GM23338 (cell line): ENCODE data around the gene SERPINE2. TPM values are rescaled to one million over a fixed set of nuclear protein-coding genes. Genes with fewer than 3 reads are reported as not detected.

Source experiments
- ATAC-seq: fragments of 200-7000 bp; cut with Tn5 transposase; 3 replicates; pipeline ENCODE4 v1.9.1; 2020
- DNase-seq: peaks from one replicate; pipeline ENCODE4 v3.0.0-alpha.2; 2015; ENCODE audit warnings: low spot score
- H2AFZ ChIP-seq: fragments of 200-600 bp; sonication (generic); 2 replicates; pipeline ENCODE4 v1.8.0; 2016; ENCODE audit warnings: antibody characterized with exemption, mild to moderate bottlenecking, moderate library complexity
- H3F3A ChIP-seq: fragments of 200-600 bp; sonication (generic); replicated peaks from 2 replicates; pipeline ENCODE4 v1.8.0; 2017; ENCODE audit warnings: antibody characterized with exemption, mixed run types, low read depth
- H3K27ac ChIP-seq: fragments of 200-600 bp; sonication (generic); 2 replicates; pipeline ENCODE4 v1.6.1; 2016; ENCODE audit warnings: low read depth
- H3K27me3 ChIP-seq: fragments of 200-600 bp; sonication (generic); 2 replicates; pipeline ENCODE4 v1.8.0; 2016; ENCODE audit warnings: mild to moderate bottlenecking, mixed run types, moderate library complexity; ENCODE audit not compliant: insufficient read depth
- H3K36me3 ChIP-seq: fragments of 200-600 bp; sonication (generic); 2 replicates; pipeline ENCODE4 v1.8.0; 2016; ENCODE audit warnings: mild to moderate bottlenecking; ENCODE audit not compliant: insufficient read depth
- H3K4me1 ChIP-seq: fragments of 200-600 bp; sonication (generic); 2 replicates; pipeline ENCODE4 v1.8.0; 2016; ENCODE audit warnings: mild to moderate bottlenecking, moderate library complexity; ENCODE audit not compliant: insufficient read depth
- H3K4me2 ChIP-seq: fragments of 200-600 bp; sonication (generic); 2 replicates; pipeline ENCODE4 v1.7.1; 2017; ENCODE audit warnings: mixed run types
- H3K4me3 ChIP-seq: fragments of 200-600 bp; sonication (generic); 2 replicates; pipeline ENCODE4 v1.6.1; 2016; ENCODE audit warnings: mixed run types
- H3K79me2 ChIP-seq: fragments of 200-600 bp; sonication (generic); replicated peaks from 2 replicates; pipeline ENCODE4 v1.8.0; 2017; ENCODE audit warnings: mild to moderate bottlenecking; ENCODE audit not compliant: insufficient read depth
- H3K9me2 ChIP-seq: fragments of 200-600 bp; sonication (generic); 2 replicates; pipeline ENCODE4 v1.8.0; 2017; ENCODE audit not compliant: insufficient read depth
- H4K20me1 ChIP-seq: fragments of 200-600 bp; sonication (generic); replicated peaks from 2 replicates; pipeline ENCODE4 v1.8.0; 2017; ENCODE audit warnings: mild to moderate bottlenecking; ENCODE audit not compliant: insufficient read depth
- H3K27ac Mint-ChIP-seq: 2 replicates; pipeline ENCODE4 v1.8.0; 2020; ENCODE audit warnings: inconsistent platforms, mild to moderate bottlenecking, moderate library complexity, mixed read lengths
- H3K27me3 Mint-ChIP-seq: 3 replicates; pipeline ENCODE4 v1.8.0; 2022; ENCODE audit warnings: low read depth, mild to moderate bottlenecking, moderate library complexity, mixed read lengths, inconsistent platforms; ENCODE audit not compliant: insufficient read depth, poor library complexity
- H3K36me3 Mint-ChIP-seq: 3 replicates; pipeline ENCODE4 v1.8.0; 2021; ENCODE audit warnings: low read depth, mild to moderate bottlenecking, inconsistent platforms, moderate library complexity, mixed read lengths
- H3K4me1 Mint-ChIP-seq: 3 replicates; pipeline ENCODE4 v1.8.0; 2020; ENCODE audit warnings: mild to moderate bottlenecking, inconsistent platforms, mixed read lengths
- H3K4me3 Mint-ChIP-seq: 3 replicates; pipeline ENCODE4 v1.8.0; 2021; ENCODE audit warnings: moderate library complexity, mild to moderate bottlenecking, inconsistent platforms, mixed read lengths
- H3K9me3 Mint-ChIP-seq: 3 replicates; pipeline ENCODE4 v1.8.0; 2020; ENCODE audit warnings: moderate library complexity, mild to moderate bottlenecking, inconsistent platforms, mixed read lengths
- CREB1 ChIP-seq: fragments of 250-450 bp; sonication (Bioruptor Pico); IDR thresholded peaks from 2 replicates; pipeline ENCODE4 v1.5.0; 2020; ENCODE audit warnings: low read depth, mild to moderate bottlenecking, moderate library complexity
- EZH2phosphoT487 ChIP-seq: fragments of 200-600 bp; sonication (generic); IDR thresholded peaks from one replicate; pipeline ENCODE4 v1.8.1; 2018; ENCODE audit warnings: antibody characterized with exemption; ENCODE audit not compliant: unreplicated experiment
- JUNB ChIP-seq: IDR thresholded peaks from one replicate; pipeline ENCODE4 v1.6.1; 2016; ENCODE audit warnings: antibody characterized with exemption; ENCODE audit not compliant: unreplicated experiment
- POLR2AphosphoS5 ChIP-seq: IDR thresholded peaks from 2 replicates; pipeline ENCODE4 v1.6.1; 2016; ENCODE audit warnings: antibody characterized with exemption, low read depth
- STAT1 ChIP-seq: IDR thresholded peaks from one replicate; pipeline ENCODE4 v1.6.1; 2016; ENCODE audit warnings: antibody characterized with exemption; ENCODE audit not compliant: unreplicated experiment
- ZNF114 ChIP-seq: fragments of 250-450 bp; sonication (Bioruptor Pico); IDR thresholded peaks from 2 replicates; pipeline ENCODE4 v1.5.0; 2020; ENCODE audit warnings: mild to moderate bottlenecking, moderate library complexity
- ZNF331 ChIP-seq: fragments of 250-450 bp; sonication (Bioruptor Pico); IDR thresholded peaks from 2 replicates; pipeline ENCODE4 v1.5.0; 2020; ENCODE audit warnings: low read depth, mild to moderate bottlenecking, moderate library complexity
- polyA plus RNA-seq: library from polyadenylated mRNA; unstranded; fragments of >200 nt; fragmentation: Nextera tagmentation; extraction: Ambion mirVana; gene quantifications from 2 replicates; pipeline ENCODE4 v1.2.1, GENCODE V29; 2016
- total RNA-seq: library from RNA; depleted of rRNA; stranded (reverse); fragments of >200 nt; shearing (Covaris generic); gene quantifications from 2 replicates; pipeline ENCODE4 v1.2.3, GENCODE V29; 2014
- TF ChIP-seq, protein P1 (sequence below): IDR thresholded peaks from 2 replicates; pipeline ENCODE4 v1.6.1; 2016; ENCODE audit warnings: antibody characterized with exemption
- TF ChIP-seq, protein P2 (sequence below): fragments of 250-450 bp; sonication (Bioruptor Pico); IDR thresholded peaks from 2 replicates; pipeline ENCODE4 v1.5.0; 2020; ENCODE audit warnings: mild to moderate bottlenecking, moderate library complexity
- TF ChIP-seq, protein P3 (sequence below), 2 experiments: fragments of 200-600 bp in 1 of 2; sonication (generic) in 1 of 2; conservative IDR thresholded peaks; 2 replicates each; pipeline versions ENCODE4 v1.5.1 to v1.6.1; 2016 to 2017; ENCODE audit warnings: antibody characterized with exemption in 2 of 2, low read depth in 2 of 2, mild to moderate bottlenecking in 2 of 2, moderate library complexity in 1 of 2

The SERPINE2 gene
- total and polyA plus RNA-seq, 2 experiments from 2014 or later = 38.6 to 44.2 TPM

DNA sequence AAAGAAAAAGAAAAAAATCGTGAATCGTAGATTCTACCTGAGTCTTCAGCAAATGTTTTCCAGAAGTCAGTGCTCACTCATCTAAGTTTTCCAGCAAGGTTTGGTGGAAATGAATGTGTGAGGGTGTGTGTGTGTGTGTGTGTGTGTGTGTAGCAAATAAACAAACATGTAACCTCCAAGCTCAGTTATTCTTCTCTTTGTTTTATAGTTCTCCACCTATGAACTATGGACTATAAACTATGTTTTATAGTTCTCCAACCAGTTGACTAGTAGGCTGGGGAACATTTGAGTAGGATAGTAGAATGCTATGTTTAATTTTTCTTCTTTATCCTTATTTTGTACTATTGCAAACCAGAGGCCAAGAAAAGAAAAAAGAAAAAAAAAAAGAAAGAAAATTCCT is 44.6 kb upstream of the SERPINE2 start:
- Histone ChIP-seq H3K9me2 (0 out of 2 replicates have a peak, but pooled peaks cover 3% of the 10 kb centered on the region), H3K79me2 (no peaks in the 10 kb centered on the region), H3F3A (no peaks in the 10 kb centered on the region), H2AFZ (peak overlapping the region; percentile 60; the same call in 1 of the 2 replicates), H3K4me1 (peaks cover 4% of the 10 kb centered on the region; the same call in 1 of the 2 replicates), H3K27me3 (no peaks in the 10 kb centered on the region), H3K36me3 (no peaks in the 10 kb centered on the region), H3K27ac (no peak overlapping the region), H3K4me3 (no peak overlapping the region), H4K20me1 (no peaks in the 10 kb centered on the region), H3K4me2 (no peak overlapping the region)
- no peak overlapping the region for H3K4me3 Mint-ChIP-seq
- TF ChIP-seq, protein P1, sequence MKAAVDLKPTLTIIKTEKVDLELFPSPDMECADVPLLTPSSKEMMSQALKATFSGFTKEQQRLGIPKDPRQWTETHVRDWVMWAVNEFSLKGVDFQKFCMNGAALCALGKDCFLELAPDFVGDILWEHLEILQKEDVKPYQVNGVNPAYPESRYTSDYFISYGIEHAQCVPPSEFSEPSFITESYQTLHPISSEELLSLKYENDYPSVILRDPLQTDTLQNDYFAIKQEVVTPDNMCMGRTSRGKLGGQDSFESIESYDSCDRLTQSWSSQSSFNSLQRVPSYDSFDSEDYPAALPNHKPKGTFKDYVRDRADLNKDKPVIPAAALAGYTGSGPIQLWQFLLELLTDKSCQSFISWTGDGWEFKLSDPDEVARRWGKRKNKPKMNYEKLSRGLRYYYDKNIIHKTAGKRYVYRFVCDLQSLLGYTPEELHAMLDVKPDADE = no peak
- TF ChIP-seq CREB1 (no peak), ZNF331 (CRISPR knock-in tag) (no peak)
- TF ChIP-seq, protein P2, sequence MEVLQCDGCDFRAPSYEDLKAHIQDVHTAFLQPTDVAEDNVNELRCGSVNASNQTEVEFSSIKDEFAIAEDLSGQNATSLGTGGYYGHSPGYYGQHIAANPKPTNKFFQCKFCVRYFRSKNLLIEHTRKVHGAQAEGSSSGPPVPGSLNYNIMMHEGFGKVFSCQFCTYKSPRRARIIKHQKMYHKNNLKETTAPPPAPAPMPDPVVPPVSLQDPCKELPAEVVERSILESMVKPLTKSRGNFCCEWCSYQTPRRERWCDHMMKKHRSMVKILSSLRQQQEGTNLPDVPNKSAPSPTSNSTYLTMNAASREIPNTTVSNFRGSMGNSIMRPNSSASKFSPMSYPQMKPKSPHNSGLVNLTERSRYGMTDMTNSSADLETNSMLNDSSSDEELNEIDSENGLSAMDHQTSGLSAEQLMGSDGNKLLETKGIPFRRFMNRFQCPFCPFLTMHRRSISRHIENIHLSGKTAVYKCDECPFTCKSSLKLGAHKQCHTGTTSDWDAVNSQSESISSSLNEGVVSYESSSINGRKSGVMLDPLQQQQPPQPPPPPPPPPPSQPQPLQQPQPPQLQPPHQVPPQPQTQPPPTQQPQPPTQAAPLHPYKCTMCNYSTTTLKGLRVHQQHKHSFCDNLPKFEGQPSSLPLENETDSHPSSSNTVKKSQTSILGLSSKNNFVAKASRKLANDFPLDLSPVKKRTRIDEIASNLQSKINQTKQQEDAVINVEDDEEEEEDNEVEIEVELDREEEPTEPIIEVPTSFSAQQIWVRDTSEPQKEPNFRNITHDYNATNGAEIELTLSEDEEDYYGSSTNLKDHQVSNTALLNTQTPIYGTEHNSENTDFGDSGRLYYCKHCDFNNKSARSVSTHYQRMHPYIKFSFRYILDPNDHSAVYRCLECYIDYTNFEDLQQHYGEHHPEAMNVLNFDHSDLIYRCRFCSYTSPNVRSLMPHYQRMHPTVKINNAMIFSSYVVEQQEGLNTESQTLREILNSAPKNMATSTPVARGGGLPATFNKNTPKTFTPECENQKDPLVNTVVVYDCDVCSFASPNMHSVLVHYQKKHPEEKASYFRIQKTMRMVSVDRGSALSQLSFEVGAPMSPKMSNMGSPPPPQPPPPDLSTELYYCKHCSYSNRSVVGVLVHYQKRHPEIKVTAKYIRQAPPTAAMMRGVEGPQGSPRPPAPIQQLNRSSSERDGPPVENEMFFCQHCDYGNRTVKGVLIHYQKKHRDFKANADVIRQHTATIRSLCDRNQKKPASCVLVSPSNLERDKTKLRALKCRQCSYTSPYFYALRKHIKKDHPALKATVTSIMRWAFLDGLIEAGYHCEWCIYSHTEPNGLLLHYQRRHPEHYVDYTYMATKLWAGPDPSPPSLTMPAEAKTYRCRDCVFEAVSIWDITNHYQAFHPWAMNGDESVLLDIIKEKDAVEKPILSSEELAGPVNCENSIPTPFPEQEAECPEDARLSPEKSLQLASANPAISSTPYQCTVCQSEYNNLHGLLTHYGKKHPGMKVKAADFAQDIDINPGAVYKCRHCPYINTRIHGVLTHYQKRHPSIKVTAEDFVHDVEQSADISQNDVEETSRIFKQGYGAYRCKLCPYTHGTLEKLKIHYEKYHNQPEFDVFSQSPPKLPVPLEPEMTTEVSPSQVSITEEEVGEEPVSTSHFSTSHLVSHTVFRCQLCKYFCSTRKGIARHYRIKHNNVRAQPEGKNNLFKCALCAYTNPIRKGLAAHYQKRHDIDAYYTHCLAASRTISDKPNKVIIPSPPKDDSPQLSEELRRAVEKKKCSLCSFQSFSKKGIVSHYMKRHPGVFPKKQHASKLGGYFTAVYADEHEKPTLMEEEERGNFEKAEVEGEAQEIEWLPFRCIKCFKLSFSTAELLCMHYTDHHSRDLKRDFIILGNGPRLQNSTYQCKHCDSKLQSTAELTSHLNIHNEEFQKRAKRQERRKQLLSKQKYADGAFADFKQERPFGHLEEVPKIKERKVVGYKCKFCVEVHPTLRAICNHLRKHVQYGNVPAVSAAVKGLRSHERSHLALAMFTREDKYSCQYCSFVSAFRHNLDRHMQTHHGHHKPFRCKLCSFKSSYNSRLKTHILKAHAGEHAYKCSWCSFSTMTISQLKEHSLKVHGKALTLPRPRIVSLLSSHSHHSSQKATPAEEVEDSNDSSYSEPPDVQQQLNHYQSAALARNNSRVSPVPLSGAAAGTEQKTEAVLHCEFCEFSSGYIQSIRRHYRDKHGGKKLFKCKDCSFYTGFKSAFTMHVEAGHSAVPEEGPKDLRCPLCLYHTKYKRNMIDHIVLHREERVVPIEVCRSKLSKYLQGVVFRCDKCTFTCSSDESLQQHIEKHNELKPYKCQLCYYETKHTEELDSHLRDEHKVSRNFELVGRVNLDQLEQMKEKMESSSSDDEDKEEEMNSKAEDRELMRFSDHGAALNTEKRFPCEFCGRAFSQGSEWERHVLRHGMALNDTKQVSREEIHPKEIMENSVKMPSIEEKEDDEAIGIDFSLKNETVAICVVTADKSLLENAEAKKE (CRISPR knock-in tag) = no peak
- H3K27me3 Mint-ChIP-seq = peaks cover 2% of the 10 kb centered on the region
- H3K9me3 Mint-ChIP-seq = no peaks in the 10 kb centered on the region; the same call in 2 of the 3 replicates
- ATAC-seq (no peak), DNase-seq (no peak)
- peaks cover 5% of the 10 kb centered on the region; the same call in 1 of the 3 replicates for H3K4me1 Mint-ChIP-seq
- H3K36me3 Mint-ChIP-seq = no peaks in the 10 kb centered on the region
- no peak overlapping the region for H3K27ac Mint-ChIP-seq

DNA sequence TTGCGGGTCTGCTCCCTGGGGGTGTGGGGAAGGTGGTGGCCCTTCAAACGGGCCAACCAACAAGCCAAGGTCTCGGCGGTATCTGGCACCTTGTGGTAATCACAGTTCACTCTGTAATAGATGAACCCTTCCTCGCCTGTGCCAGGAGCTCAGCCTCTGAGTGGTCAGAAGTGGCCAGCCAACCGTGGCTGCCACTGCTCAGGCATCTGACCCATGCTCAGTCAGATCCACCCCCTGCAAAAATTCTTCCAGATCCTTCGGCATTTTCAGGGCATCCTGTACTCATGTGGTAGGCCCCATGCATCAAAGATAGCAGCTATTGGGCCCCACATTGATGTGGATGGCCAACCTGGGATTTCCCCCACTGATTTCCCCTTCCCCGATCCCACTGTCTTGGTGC is 39.6 kb upstream of the SERPINE2 start:
- 0 out of 2 replicates have a peak overlapping the region, but pooled peaks have one; percentile 28 for H2AFZ ChIP-seq
- no peak overlapping the region for H3K4me3 ChIP-seq
- H3K4me2 ChIP-seq = no peak overlapping the region
- H3K9me2 ChIP-seq = peaks cover 11% of the 10 kb centered on the region
- no peaks in the 10 kb centered on the region for H3K4me1 ChIP-seq
- H3K27me3 ChIP-seq = no peaks in the 10 kb centered on the region
- Mint-ChIP-seq H3K4me1 (no peaks in the 10 kb centered on the region), H3K27me3 (peaks cover 4% of the 10 kb centered on the region), H3K36me3 (no peaks in the 10 kb centered on the region), H3K27ac (no peak overlapping the region), H3K4me3 (no peak overlapping the region), H3K9me3 (peaks cover 2% of the 10 kb centered on the region; the same call in 2 of the 3 replicates)
- DNase-seq (no peak), ATAC-seq (no peak)
- no peaks in the 10 kb centered on the region for H3K79me2 ChIP-seq
- no peak overlapping the region for H3K27ac ChIP-seq
- H3K36me3 ChIP-seq = no peaks in the 10 kb centered on the region
- H4K20me1 ChIP-seq = no peaks in the 10 kb centered on the region
- no peaks in the 10 kb centered on the region for H3F3A ChIP-seq
- TF ChIP-seq ZNF114 (CRISPR knock-in tag) (no peak), EZH2phosphoT487 (no peak), ZNF331 (CRISPR knock-in tag) (no peak), STAT1 (no peak), POLR2AphosphoS5 (no peak), CREB1 (no peak), JUNB (no peak)
- TF ChIP-seq, protein P3, sequence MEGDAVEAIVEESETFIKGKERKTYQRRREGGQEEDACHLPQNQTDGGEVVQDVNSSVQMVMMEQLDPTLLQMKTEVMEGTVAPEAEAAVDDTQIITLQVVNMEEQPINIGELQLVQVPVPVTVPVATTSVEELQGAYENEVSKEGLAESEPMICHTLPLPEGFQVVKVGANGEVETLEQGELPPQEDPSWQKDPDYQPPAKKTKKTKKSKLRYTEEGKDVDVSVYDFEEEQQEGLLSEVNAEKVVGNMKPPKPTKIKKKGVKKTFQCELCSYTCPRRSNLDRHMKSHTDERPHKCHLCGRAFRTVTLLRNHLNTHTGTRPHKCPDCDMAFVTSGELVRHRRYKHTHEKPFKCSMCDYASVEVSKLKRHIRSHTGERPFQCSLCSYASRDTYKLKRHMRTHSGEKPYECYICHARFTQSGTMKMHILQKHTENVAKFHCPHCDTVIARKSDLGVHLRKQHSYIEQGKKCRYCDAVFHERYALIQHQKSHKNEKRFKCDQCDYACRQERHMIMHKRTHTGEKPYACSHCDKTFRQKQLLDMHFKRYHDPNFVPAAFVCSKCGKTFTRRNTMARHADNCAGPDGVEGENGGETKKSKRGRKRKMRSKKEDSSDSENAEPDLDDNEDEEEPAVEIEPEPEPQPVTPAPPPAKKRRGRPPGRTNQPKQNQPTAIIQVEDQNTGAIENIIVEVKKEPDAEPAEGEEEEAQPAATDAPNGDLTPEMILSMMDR (conservative IDR thresholded peaks at IDR 0.05; ENCODE audit: low read depth in 2 of 2) = no peak
